Brain pericyte (primary cell): ENCODE results near the gene CYP4V2.

Experiments
- DNase-seq: peaks from one replicate; pipeline ENCODE4 v3.0.0-alpha.2; 2012; ENCODE audit warnings: low read depth, low spot score

Gene CYP4V2

DNA sequence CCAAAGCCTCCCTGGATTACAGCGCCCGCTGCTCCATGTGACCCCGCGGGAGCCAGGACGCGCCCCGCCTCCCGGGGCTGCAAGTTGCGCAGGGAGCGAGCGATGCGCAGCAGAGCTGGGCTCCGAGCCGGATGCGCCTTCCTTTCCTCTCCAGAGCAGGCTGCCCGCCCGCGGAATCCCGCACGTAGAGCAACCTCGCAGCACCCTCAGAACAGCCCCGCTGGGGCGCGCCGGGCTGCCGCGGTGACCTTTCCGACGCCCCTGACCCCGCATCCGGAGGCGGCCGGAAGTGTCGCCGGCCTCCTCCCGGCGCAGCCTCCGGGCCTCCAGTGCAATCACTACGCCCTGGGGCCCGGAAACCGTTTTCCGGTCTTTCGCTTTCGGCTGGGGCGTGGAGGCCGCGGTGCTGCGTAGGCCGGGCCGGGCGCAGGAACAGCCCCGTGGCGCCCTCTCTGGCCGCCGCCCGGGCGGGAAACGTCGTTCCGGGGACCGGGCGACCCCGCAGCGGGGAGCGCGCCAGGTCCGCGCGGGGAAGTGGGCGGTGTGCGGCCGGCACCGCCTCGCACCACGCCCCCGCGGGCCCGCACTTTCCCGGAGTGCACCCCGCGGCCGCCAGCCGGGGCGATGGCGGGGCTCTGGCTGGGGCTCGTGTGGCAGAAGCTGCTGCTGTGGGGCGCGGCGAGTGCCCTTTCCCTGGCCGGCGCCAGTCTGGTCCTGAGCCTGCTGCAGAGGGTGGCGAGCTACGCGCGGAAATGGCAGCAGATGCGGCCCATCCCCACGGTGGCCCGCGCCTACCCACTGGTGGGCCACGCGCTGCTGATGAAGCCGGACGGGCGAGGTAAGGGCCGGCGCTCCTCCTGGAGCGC is at the start of gene CYP4V2:
Gene CYP4V2 (plus strand): TSS at position 368 of the 866 bp plus-strand sequence. CDS start 257 bp downstream, at position 625.
- DNase-seq, result no peak

DNA sequence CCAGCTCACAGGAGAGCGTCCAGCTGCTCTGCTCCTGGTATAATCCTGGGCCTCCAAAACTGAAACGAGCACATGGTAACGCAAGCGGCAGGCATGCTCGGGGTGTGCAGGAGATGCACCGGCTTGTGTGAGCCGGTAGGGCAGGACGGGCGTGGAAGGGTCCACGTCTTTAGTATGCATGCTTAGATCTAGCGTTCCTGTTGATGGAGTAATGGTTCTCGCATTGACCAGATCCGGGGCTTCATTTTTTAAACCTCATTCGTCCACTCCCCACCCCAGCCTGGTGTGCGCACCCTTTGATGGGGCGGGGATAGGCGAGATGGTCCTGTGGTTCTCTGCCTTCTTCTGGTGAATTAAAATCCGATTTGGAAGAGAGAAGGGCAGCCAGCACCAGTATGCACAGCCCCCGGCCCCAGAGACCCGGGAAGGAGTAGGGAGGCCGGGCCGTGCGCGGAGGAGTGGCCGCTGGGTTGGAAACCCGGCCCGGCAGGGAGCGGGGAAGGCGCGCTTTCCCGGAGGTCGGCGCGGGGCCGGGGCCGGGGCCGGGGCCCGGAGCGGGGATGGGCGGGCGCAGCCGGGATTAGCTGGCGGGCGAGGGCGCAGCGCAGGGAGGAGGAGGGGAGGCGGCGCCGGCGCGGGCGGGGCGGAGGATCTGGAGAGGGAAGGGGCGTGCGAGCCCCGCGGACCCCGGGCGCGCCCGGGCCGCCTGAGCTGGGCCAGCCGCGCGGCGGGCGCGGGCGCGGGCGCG is 47.0 kb upstream of the CYP4V2 start:
- DNase-seq, result no peak

DNA sequence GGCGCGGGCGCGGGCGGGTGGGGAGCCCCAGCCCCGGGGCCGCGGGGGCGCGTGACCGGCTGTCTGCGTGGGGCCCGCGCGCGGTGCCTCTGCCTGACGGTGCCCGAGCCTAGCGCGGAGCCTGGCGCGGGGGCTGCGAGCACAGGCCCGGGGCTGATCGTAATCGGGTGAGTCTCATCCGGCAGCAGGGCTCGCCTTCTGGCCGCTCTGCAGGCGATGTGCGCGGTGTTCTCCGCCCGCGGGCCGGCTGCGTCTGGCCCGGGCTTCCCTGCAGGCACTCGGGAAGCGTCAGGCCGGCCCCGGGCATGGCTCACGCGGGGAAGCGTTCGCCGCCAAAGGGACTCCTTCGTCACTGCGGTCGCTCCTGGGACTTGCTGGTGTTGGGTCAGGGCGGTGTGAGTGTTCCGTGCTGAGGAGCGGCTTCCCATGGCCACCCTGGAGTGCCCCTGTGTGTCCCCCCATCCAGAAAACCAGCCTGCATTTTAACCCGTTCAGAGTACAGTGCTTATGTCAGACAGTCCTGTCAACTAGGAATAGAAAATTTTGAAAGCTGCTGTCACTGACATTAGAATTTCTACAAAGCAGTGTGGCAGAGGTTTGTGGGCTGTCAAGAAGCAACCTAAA is 46.3 kb upstream of the CYP4V2 start:
- DNase-seq, result no peak

DNA sequence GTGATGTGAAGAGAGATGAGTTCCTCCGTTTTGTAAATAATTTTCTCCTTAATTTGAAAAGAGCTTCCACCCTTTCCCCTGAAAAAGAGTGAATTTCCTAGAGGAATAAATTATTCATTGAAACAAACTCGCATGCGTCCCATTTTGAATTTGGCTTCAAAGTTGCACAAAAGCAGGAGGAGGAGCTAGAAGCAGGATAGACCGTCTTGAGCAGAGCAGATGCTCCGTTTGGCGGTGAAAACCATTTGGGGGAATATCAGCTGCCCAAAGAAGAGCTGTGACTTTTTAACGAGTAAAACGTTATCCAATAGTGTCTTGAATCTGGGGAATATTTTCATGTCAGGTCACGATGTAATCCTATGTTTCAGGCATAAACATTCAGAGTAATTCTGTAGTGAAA is 44.9 kb upstream of the CYP4V2 start:
- no peak for DNase-seq

DNA sequence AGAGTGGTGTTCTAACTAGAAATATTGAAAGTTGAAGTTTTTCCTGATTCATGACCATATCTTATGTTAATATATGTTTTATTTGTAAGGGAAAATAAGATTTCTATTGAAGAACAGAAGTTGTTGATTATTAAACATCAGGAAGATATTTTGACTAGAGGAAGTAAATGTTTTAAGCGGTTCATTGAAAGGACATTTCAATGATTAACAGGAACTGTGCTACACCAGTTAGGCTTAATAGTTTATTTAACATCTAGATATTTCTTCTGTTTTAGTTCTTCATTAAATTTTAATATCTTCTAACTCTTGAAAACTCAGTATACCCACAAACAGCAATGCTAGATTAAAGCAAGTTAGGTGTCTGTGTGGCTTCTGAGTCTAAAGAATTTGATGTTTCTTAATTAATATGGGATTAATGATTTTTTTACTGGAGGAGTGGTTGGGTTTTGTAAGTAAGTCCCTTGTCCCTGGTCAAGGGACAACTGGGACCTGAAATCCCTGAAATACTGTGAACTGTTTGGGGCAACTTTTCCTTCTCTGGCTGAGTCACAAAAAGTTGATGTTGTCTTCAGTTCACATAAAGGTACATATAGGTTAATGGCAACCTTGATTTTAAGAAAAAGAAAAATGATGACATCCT is 42.9 kb upstream of the CYP4V2 start:
- DNase-seq, result no peak

DNA sequence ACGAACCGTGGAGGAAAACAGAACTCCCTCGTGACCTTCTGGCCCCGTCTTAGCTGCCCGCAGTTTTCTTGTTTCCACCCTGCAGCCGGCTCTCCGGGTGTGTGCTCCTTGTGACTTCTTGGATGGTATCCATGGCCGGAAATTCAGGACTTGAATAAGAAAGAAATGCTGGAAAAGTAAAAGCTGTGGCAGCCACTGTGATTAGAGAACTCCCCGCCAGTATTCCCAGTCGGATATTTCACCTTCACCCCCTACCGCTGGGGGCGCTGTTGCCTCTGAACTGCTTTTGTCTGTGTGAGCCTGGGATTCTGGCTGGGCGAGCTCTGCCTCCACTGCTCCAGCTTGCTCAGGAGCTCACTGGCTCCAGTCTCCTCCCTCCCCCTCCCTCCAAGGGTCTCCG is 41.5 kb upstream of the CYP4V2 start:
- no peak for DNase-seq

DNA sequence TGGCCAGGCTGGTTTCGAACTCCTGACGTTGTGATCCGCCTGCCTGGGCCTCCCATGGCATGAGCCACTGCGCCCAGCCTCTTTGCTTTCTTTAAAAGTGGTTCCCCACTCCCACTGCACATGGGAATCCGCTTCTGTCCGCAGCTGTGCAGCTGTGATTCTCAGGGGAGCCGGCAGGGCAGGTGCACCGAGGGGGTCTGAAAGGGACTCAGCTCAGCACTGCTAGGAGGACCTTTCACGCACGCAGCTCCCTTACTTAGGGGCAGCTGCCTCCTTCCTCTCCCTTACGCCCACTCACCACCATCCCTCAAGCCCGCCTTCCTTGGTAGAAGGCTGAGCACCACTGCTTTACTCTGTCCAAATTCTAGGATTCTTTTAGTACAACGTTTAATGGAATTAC is 40.4 kb upstream of the CYP4V2 start:
- DNase-seq, result no peak

DNA sequence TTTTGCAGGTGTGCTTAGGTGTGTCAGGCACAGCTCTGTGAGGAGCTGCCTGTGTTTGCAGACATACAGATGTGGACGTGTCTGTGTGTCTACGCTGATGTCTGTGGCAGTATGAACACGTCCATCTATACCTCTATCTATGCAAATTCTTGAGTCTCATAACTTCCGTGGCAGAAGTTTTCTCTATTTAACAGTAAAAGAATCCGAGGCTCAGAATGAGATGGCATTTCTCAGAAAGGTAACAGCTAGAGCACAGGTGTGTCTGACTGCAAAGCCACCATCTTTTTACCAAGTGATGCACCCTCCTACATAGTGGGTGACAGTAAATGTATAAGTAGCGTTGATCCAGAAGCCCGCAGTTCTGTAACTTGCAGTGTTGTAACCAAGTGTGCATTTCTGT is 39.9 kb upstream of the CYP4V2 start:
- no peak for DNase-seq

DNA sequence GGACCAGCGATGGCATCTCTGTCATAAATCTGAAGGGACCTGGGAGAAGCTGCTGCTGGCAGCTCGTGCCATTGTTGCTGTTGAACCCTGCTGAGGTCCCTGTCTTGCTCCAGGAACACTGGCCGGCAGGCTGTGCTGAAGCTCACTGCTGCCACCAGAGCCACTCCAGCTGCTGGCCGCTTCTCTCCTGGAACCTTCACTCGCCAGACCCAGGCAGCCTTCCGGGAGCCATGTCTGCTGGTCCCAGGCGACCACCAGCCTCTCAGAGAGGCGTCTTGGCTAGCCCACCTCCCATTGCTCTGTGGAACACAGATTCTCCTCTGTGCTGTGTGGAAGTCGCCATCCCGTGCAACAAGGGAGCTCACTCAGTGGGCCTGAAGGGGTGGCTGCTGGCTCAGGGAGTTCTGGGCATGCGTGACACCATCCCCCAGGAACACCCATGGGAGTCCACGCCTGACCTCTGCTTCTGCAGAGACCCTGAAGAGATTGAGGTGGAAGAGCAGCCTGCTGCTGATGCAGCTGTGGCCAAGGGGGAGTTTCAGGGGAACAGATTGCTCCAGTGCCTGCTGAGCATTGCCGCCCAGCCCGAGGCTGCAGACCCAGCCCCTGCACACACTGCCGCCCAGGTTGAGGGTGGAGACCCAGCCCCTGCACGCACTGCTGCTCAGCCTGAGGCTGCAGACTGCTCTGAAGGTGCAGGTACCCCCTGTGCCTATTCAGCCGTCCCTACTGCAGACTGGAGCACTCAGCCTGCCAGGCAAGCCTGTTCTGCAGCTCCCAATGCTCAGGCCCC is 33.1 kb upstream of the CYP4V2 start:
- DNase-seq, result no peak

DNA sequence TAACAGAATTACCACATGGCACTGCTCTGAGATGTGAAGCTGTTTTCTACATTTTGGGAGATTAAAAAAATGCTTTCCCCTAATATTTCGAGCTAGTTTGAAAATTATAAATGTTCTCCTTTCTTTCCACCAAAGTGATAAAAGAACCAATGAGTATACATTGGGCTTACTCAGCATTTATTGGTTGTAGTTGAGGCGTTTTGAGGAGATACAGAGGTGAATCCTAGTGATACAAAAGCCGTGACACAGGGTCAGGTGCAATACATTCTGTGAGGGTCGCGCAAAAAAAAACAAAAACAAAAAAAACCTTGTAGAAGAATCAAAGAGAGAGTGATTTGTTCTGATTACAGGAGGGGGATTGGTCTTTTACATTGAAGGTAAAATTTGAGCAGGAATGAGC is 32.4 kb upstream of the CYP4V2 start:
- no peak for DNase-seq

DNA sequence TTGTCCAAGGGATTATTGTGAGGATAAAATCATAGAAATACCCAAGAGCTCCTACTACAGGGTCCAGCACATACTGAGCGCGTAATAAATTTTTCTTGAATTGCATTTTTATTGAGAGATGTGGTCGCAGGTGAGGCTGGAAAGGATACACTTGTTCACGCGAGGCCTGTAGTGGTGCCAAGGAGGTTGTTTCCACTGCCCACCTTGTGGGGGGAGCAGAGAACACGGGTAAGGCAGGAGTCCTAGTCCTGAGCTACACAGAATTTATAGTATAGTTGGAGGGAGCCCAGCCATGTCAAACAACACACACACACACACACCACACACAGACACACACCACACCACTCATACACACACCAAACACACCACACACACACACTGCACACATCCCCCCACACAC is 31.8 kb upstream of the CYP4V2 start:
- DNase-seq, result no peak

DNA sequence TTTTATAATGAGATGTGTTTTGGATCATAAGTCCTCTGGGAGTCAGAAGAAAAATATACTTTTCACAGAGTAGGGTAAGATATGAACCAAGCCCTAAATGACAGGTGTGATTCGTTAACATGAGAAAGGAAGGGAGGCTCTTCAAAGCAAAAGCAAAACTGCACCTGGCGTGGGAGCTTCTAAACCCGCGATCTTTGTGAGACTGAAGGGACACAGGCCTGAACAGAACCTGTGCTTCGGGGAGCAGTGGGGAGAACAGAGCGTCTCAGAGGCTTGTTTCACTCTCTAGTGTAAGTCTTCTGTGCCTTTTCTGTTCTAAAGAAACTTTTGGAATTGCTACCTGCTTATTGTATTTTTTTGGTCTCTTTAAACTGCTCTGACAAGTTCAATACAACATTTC is 30.2 kb upstream of the CYP4V2 start:
- no peak for DNase-seq

DNA sequence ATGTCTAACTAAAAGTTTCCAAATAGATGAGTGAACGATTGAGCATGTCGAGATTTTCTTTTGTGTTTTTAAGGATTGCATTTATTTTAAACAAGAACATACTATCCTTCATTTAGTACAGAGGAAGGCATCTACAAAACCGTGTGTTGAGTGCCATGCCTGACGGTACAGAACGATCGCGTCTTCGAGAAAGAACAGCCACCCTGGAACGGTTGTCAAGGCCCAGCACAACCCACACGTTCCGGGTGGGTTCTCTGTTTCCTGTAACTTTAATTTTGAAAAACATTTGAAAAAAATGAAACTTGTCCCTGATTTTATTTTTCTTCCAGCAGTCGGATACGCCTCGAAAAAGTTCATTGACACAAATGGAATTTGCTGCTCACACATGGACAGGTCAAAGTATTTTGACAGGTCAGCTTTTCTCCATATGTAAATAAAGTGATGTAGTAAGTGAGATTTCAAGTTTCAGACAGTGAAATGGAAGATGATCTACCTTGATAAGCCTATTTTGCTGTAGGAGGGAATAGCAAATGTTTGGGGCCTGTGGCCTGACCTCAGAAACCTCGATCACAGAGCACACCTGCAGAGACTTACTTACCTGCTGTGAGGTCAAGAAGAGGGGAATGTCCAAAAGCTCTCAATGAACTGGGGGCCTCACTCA is 24.4 kb upstream of the CYP4V2 start:
- DNase-seq, result no peak

DNA sequence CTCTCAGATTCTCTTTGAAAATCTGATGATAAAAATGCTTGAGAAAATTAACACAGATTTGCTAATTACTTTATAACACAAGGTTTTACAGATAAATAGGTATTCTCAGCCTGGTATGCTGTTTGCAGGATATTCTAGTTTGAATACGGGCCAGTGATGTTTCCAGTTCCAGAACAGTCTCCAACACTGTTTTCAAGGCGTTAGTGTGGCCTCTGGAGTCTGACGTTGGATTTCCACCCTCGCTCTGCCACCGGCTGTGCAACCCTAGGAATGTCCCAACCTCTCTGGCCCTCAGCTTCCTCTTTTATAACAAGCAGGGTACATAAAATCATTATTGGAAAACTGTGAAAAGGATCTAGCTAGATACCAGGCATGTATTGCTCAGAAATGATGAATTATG is 23.8 kb upstream of the CYP4V2 start:
- DNase-seq, result no peak

DNA sequence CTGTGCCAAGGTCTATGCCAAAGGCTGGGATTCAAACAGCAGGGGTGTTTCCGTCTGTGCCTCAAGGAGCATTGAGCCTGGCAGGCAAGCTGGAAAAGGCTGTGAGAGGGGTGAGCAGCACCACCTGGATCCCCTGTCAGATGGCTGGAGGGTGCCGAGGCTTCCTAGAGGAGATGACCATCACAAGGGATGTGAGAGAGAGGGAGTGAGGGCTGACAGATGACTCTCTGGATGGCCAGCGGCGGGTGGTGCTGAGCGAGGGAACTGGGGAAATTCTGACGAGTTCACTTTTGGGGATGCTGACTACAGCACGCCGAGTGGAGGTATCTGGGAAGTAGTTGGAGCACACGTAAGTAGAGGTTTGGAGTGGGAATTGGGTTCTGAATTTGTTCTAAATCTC is 22.6 kb upstream of the CYP4V2 start:
- no peak for DNase-seq

DNA sequence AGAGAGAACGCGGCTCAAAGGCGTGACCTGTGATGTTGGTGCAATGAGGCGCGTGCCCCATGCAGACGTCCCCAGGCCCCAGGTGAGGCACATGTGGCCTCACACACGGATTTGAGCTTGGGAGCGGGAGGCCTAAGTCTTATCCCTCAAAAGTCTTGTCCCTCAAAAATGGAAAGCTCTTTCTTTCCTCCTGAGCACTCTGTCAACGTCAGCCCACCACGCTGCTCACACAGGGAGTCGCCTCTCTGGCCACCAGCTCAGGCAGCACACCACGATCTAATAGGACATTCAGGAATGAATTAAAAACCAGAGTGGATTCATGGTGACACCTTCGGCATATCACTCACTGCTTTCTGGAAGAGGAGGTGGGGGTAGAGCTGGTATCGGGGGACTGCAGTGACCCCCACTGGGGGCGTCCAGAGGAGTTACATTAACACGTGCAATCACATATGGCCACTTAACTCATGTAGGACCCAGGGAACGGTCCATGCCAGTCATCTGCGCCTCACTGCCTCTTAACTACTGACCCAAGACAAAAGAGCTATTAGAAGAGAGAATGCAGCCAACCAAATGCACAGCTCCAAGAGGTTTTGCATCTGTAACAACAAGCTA is 21.9 kb upstream of the CYP4V2 start:
- DNase-seq, result no peak

DNA sequence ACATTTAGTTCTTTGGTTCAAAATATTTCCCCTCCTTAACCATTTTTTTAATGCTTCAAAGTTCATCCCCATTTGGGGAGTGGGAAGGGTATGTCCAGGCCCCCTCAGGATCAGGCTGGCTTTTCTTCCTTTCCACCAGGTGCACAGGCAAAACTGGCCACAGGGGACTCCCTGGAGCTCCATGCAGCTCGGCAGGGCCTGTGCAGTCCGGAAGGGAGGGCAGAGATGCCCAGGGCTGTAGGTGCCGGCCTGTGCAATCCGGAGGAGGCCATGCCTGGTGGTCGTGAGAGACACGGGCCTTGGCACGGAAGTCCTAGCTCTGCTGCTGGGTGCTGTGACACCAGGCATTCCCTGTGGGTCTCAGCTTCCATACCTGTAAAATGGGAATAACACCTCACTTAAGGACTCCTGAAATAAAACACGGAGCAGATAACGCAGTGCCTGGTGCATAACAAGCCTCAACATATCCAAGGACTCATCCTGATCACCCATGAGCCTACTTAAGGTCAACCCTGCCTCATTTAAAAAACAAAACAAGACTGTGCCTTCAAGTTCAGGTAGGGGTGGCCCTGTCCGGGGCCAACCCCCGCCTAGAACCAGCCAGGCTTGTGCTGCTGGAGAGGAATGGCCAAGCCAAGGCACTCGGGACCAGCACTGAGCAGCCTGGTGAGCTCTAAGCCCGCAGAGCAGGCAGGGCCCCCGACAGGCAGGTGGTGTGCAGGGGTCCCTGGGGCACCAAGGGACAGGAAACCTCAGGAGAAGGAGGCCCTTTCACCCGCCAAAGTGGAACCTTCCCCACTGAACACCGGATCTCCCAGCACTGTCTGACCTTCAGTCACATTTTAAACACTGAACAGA is 21.2 kb upstream of the CYP4V2 start:
- DNase-seq, result no peak

DNA sequence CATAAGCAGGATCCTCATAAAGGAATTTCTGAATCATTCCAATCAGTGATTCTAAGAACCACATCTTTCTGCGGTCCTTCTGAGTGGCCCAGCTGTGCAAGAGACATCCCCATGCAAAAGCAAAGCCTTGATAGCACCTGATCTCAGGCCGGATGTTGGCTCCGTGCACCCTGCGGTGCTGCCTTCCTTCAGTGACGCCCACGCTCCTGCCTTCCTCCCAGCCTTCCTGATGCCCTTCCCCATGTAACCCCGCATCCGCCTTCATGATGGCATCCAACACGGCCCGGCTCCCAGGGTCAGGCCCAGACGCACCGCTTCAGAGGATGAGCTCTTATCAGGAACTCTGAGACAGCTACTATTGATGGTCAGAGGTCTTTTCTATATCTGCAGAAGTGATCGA is 20.4 kb upstream of the CYP4V2 start:
- no peak for DNase-seq

DNA sequence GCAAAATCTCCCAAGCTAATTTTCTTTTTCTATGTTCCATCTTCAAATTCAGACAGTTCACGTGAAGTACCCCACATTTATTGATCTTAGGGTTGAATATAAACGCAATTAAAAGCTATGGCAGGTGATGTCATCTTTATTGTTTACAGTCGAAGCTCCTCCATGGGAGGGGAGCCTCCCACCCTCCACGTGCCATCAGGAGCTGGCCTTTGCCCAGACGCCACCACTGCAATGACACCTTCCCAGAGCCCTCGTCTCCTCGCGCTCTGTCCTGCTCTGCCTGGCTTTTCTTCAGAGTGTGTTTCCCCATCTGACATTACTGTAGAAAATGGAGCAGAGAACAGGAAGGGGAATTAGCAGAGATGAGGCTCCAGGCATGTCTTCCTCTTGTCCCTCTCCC is 18.8 kb upstream of the CYP4V2 start:
- no peak for DNase-seq
